ENCODE data around the gene FAXDC2.

Gene FAXDC2

DNA sequence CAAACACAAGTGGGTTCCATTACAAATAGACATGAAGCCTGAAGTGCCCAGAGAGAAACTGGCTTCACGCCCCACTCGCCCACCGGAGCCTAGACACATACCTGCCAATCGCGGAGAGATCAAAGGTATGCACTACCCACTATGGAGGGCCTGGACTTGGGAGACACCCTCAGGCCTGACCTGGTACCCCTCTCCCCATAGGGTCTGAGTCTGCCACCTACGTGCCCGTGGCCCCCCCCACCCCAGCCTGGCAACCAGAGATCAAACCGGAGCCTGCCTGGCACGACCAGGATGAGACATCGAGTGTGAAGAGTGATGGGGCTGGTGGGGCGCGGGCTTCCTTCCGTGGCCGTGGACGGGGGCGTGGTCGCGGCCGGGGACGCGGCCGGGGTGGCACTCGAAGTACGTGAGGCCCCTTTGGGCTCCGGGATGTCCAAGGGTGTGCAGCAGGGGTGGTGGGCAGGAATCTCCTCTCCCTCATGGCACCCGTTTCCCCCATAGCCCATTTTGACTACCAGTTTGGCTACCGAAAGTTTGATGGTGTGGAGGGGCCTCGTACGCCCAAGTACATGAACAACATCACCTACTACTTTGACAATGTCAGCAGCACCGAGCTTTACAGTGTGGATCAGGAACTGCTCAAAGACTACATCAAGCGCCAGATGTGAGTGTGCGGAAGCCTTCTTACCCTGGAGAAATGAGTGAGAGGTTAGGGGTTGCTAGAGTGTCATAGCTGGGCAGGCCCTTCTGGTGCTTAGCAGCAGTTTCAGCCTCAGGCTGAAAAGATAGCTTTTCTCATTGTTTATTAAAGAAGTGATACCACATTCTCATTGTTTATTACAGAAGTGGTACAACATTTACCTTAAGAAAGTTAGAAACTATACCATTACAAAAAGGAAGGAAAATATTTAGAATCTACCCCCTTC lies 56.5 kb downstream of the FAXDC2 start:
- DNase-seq, result no peak

GRCh38 chr5:154791535-154791934 lies 58.9 kb downstream of the FAXDC2 start:
- DNase-seq, result no peak

- no peak for DNase-seq
Observed at GRCh38 chr5:154788212-154788611, 62.2 kb downstream of the FAXDC2 start.

DNA sequence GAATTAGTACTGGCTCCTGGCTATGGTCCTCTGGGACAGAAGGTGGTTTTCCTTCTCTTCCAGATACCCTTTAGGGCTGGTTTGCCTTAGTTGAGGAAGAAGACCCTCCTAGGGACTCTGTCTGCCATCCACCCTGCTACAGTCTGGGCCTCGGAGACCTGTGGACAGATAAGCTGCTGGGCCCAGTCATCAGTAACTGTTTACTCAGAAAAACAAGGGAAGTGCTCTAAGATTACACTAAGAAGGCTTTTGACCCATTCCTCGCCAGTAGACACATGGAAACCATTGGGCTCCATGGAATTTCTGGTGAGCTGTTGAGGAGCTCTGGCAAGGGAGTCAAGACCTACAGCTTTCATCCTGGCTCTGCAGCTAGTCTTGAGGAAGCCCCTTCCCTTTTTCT lies 64.0 kb downstream of the FAXDC2 start:
- no peak for DNase-seq

DNA sequence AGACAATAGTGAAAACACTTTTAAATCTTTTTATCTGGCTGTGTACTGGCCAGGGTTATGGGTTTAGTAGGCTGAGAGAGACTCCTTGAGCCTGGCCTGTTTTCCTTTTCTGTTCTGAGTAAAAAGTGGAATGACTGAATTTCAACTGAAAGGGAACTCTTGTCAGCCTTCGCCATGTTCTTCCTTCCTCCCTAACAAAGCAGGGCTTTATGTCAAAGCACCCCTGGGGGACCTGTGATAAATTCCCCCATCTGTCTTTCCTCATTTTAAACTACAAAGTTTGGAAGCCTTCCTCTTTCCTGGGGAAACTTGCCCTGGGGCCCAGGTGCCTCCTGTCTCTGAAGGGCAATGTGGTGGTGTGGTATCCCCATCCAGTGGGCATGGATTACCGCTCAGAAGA lies 65.5 kb downstream of the FAXDC2 start:
- DNase-seq, result no peak

GRCh38 chr5:154783774-154784460 lies 66.5 kb downstream of the FAXDC2 start:
- no peak for DNase-seq

DNA sequence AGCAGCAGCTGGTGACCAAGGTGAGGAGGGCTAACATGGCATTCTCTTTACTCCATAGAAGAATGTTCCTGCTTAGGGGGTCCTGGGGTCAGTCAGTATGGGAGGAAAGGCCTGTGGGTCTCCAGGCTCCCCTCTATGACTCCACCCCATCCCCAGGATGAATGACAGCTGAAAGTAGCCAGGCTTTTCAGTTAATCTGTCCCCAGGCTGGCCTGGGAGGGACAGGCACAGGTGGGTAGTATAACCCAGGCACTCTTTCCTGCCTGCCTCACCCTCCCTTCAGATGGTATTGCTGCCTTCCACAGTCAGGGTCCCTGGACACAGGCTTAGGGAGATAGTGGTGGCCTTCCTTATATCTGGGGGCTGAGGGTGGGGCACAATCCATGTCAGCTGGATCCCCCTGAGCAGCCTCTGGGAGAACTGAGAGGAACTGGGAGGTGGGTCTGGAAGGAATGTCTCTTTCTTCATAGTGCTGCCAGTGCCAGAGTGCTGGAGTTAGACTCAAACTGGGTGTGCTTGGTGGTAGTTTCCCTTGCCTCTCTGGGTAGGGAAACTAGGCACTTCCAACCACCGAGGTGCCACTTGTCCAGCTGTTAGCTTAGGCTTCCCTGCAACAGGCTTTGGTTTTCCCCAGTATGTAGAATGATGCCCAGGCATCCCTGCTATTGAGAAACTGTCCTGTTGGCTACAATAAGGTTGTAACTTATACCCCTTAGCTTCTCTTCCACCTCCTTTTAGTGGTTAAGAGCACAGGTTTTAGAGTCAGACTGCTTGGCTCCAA lies 67.4 kb downstream of the FAXDC2 start:
- no peak for DNase-seq

DNA sequence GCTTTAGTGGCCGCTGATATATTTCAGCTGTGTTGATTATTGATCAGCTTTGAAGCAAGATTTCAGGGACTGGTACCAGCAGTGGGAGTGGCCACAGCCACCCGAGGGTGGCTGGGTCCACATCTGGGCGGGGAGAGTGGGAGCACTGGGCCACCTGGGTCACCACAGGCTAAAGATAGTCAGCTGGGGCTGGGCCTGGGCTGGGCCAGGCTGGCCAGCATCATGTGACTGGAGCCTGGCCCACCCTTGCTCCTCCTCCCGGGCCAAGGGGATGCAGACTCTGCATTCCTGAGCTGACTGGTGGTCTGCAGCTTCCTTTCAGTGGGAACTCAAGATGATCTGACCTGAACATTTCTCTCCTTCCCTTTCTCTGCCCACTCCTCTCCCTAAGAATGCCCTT lies 68.1 kb downstream of the FAXDC2 start:
- no peak for DNase-seq

DNA sequence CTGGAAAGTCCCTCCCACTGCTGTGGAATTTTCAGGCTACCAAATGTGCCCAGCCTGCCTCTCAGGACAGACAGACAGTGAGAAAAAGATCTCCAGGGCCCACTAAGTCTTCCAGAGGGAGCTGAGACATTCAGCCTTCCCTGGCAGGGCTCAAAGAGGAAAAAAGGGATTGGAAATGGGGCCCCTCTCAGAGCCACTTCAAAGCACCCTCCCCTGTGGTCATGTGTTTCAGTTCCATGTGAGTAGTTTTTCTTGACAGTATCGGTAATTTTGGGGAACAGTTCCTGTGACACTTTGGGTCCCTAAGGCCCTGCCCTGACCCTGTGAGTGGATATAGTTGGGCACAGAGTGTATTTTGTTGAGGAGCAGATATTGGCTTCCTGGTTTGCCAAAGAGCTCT lies 70.3 kb downstream of the FAXDC2 start:
- DNase-seq, result no peak

GRCh38 chr5:154779105-154779504 lies 71.3 kb downstream of the FAXDC2 start:
- no peak for DNase-seq

GRCh38 chr5:154778534-154778933 lies 71.9 kb downstream of the FAXDC2 start:
- no peak for DNase-seq

- DNase-seq, result no peak
Observed at GRCh38 chr5:154776167-154776566, 74.2 kb downstream of the FAXDC2 start.

- DNase-seq, result no peak
Observed at GRCh38 chr5:154773326-154773725, 77.1 kb downstream of the FAXDC2 start.

- no peak for DNase-seq
Observed at GRCh38 chr5:154771383-154771901, 79.0 kb downstream of the FAXDC2 start.

- no peak for DNase-seq
Observed at GRCh38 chr5:154770111-154770510, 80.3 kb downstream of the FAXDC2 start.

All from NCI-H774 (cell line).